Right lobe of liver (tissue), 4 donors: ENCODE data around the gene ZNF597.

Experiments used
- POLR2A ChIP-seq: fragments of 450-650 bp; IDR thresholded peaks from one replicate; pipeline ENCODE4 v1.6.1; 2017; ENCODE audit warnings: antibody characterized with exemption, mild to moderate bottlenecking
- TF ChIP-seq, protein P1 (sequence below), 4 donors: fragments of 200-600 bp in 3 of 4; fragments of 450-650 bp in 1 of 4; IDR thresholded peaks; one replicate each; pipeline versions ENCODE4 v1.5.1 to v1.8.0; 2016 to 2022; ENCODE audit warnings: antibody characterized with exemption in 4 of 4, mild to moderate bottlenecking in 2 of 4
- donor health status: DM: no; HTN: no; CAD: no.
- donor health status: DM: no; HTN: no; CAD: no.
- donor health status: DM: no; HTN: yes; CAD: no.

GRCh38 chr16:3485821-3486505 lies 42.7 kb upstream of the ZNF597 start:
- TF ChIP-seq, protein P1, sequence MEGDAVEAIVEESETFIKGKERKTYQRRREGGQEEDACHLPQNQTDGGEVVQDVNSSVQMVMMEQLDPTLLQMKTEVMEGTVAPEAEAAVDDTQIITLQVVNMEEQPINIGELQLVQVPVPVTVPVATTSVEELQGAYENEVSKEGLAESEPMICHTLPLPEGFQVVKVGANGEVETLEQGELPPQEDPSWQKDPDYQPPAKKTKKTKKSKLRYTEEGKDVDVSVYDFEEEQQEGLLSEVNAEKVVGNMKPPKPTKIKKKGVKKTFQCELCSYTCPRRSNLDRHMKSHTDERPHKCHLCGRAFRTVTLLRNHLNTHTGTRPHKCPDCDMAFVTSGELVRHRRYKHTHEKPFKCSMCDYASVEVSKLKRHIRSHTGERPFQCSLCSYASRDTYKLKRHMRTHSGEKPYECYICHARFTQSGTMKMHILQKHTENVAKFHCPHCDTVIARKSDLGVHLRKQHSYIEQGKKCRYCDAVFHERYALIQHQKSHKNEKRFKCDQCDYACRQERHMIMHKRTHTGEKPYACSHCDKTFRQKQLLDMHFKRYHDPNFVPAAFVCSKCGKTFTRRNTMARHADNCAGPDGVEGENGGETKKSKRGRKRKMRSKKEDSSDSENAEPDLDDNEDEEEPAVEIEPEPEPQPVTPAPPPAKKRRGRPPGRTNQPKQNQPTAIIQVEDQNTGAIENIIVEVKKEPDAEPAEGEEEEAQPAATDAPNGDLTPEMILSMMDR (IDR thresholded peaks at IDR 0.05), result no peak
- no peak for TF ChIP-seq POLR2A
